K562 (cell line): ENCODE data around the gene RARRES2. TPM values are rescaled to one million over a fixed set of nuclear protein-coding genes. Genes with fewer than 3 reads are reported as not detected.

Experiments
- ADNP ChIP-seq: fragments of 200-800 bp; sonication (Bioruptor generic); IDR thresholded peaks from 2 replicates; pipeline ENCODE4 v1.6.1; 2016; ENCODE audit warnings: missing genetic modification characterization, missing compliant biosample characterization
- ARNT ChIP-seq, 2 experiments: fragments of 450-650 bp; IDR thresholded peaks; 2 replicates each; pipeline ENCODE4 v1.6.1; 2016; ENCODE audit warnings: mild to moderate bottlenecking in 1 of 2
- ATF7 ChIP-seq: fragments of 450-650 bp; IDR thresholded peaks from 2 replicates; pipeline ENCODE4 v1.7.1; 2014; ENCODE audit warnings: mild to moderate bottlenecking, moderate library complexity
- HMG20B ChIP-seq: fragments of 250-450 bp; sonication (Bioruptor Pico); IDR thresholded peaks from 2 replicates; pipeline ENCODE4 v1.5.0; 2021; ENCODE audit warnings: mild to moderate bottlenecking
- MBD2 ChIP-seq: sonication (generic); IDR thresholded peaks from 2 replicates; pipeline ENCODE4 v1.6.1; 2016; ENCODE audit warnings: low read depth, borderline replicate concordance
- MED1 ChIP-seq: sonication (generic); formaldehyde crosslinking; IDR thresholded peaks from 2 replicates; pipeline ENCODE4 v1.8.1; 2023; ENCODE audit warnings: missing genetic modification reagents, borderline replicate concordance
- PHF21A ChIP-seq: fragments of 450-650 bp; IDR thresholded peaks from 2 replicates; pipeline ENCODE4 v1.6.1; 2017; ENCODE audit warnings: low read depth, borderline replicate concordance
- SOX6 ChIP-seq: fragments of 450-650 bp; IDR thresholded peaks from 2 replicates; pipeline ENCODE4 v1.6.1; 2014; ENCODE audit warnings: mild to moderate bottlenecking
- SUPT5H ChIP-seq: fragments of 450-650 bp; IDR thresholded peaks from 2 replicates; pipeline ENCODE4 v1.6.1; 2016
- THAP12 ChIP-seq: fragments of 250-450 bp; sonication (Bioruptor Pico); IDR thresholded peaks from 2 replicates; pipeline ENCODE4 v1.9.0; 2021; ENCODE audit warnings: mild to moderate bottlenecking, inconsistent platforms
- THRB ChIP-seq: fragments of 450-650 bp; formaldehyde crosslinking; conservative IDR thresholded peaks from 2 replicates; pipeline ENCODE4 v1.4.0; 2022; ENCODE audit warnings: mild to moderate bottlenecking, missing genetic modification characterization
- ZNF3 ChIP-seq: fragments of 250-450 bp; sonication (Bioruptor Pico); IDR thresholded peaks from 2 replicates; pipeline ENCODE4 v1.5.0; 2021; ENCODE audit warnings: mild to moderate bottlenecking, moderate library complexity
- ZNF318 ChIP-seq, 2 experiments: fragments of 450-650 bp; IDR thresholded peaks; 2 replicates each; pipeline ENCODE4 v1.6.1; 2016; ENCODE audit warnings: mild to moderate bottlenecking in 2 of 2, borderline replicate concordance in 1 of 2, low read depth in 1 of 2, moderate library complexity in 1 of 2
- ZNF395 ChIP-seq: fragments of 200-800 bp; sonication (Bioruptor generic); IDR thresholded peaks from 2 replicates; pipeline ENCODE4 v1.6.1; 2017; ENCODE audit warnings: missing genetic modification characterization, missing compliant biosample characterization
- ZNF785 ChIP-seq: fragments of 250-450 bp; sonication (Bioruptor Pico); IDR thresholded peaks from 2 replicates; pipeline ENCODE4 v1.4.0; 2020; ENCODE audit warnings: mild to moderate bottlenecking
- polyA plus RNA-seq, 8 experiments: library from polyadenylated mRNA; depleted of rRNA in 4 of 8; stranded (reverse) in 5 of 8; unstranded in 3 of 8; fragments of >200 nt; fragmentation: Nextera tagmentation in 2 of 8; fragmentation: Illumina TruSeq in 1 of 8; extraction: Ambion mirVana in 2 of 8; extraction: Trizol in 1 of 8; gene quantifications; 2 replicates each; pipeline versions ENCODE4 v1.2.1 to v1.2.3, GENCODE V29; 2011 to 2014; ENCODE audit warnings: inconsistent platforms in 1 of 8, missing spikeins in 1 of 8
- total RNA-seq, 7 experiments: library from RNA; depleted of rRNA in 6 of 7; stranded (reverse); fragments of >200 nt in 6 of 7; fragmentation: Illumina TruSeq in 2 of 7; extraction: Trizol in 2 of 7; gene quantifications; 2 replicates each; pipeline versions ENCODE4 v1.2.1 to v1.2.3, GENCODE V29; 2011 to 2021; ENCODE audit warnings: low replicate concordance in 1 of 7

RARRES2 gene
- total and polyA plus RNA-seq, 9 of the 15 experiments (the other 6 are each of a cell fraction or from before 2014, with no cell fraction given): 0.11 to 1.7 (median 0.23) TPM; not detected in 6

- TF ChIP-seq ZNF318 (IDR thresholded peaks at IDR 0.05; ENCODE audit: borderline replicate concordance in 1 of 2, low read depth in 1 of 2) (0 out of 4 replicates have a peak, but pooled peaks of 1 of the 2 experiments have one; percentile 45), THAP12 (CRISPR knock-in tag) (no peak), PHF21A (no peak), THRB (CRISPR knock-in tag) (0 out of 2 replicates have a peak, but pooled peaks have one; percentile 20), HMG20B (no peak), MBD2 (no peak), ATF7 (peak; percentile 72), SOX6 (peak; percentile 84), ZNF395 (peak; percentile 87), MED1 (CRISPR knock-in tag) (no peak), ZNF785 (CRISPR knock-in tag) (no peak), SUPT5H (no peak), ARNT (IDR thresholded peaks at IDR 0.05) (peak; percentile 78 to 87; a peak in 3 of 4 replicates), ZNF3 (no peak), ADNP (no peak)
These were observed 23.5 kb downstream of the RARRES2 start (continued) for GRCh38 chr7:150317748-150318444.
